ENCODE measurements around the gene TMEM63B.
"Not testable (repeated sequence)": the region's sequence is repeated elsewhere in the genome, so short reads cannot be mapped to it uniquely, and the experiment has no call there.

TMEM63B gene

DNA sequence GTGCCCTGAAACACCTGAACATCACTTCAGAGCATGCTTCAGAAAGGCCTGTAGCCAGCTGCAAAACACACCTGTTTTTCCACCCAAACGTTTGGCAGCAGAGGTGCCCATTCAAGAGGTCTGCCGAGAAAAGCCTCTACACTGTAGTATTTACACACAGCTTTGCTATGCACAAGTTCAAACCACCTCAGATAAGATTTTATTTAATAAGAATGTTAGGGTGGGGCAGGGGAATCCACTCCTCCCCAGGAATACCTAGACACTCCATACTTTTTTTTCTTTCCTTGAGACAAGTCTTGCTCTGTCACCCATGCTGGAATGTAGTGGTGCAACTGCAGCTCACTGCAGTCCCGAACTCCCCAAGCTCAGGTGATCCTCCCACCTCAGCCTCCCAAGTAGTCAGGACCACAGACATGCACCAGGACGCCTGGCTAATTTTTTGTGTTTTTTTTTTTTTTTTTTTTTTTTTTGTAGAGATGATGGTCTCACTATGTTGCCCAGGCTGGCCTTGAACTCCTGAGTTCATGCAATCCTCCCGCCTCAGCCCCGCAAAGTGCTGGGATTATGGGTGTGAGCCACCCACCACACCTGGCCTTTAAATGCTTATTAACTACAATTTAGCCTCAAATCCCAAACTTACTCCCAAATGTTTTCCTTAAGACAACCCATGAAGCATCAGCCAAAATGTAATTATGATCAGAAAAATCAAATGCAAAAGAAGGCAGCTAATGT is 9.8 kb upstream of the TMEM63B start:
- DNase-seq = no peak

- no peak for DNase-seq
Measured at GRCh38 chr6:44119704-44120262, 7.6 kb upstream of the TMEM63B start.

DNA sequence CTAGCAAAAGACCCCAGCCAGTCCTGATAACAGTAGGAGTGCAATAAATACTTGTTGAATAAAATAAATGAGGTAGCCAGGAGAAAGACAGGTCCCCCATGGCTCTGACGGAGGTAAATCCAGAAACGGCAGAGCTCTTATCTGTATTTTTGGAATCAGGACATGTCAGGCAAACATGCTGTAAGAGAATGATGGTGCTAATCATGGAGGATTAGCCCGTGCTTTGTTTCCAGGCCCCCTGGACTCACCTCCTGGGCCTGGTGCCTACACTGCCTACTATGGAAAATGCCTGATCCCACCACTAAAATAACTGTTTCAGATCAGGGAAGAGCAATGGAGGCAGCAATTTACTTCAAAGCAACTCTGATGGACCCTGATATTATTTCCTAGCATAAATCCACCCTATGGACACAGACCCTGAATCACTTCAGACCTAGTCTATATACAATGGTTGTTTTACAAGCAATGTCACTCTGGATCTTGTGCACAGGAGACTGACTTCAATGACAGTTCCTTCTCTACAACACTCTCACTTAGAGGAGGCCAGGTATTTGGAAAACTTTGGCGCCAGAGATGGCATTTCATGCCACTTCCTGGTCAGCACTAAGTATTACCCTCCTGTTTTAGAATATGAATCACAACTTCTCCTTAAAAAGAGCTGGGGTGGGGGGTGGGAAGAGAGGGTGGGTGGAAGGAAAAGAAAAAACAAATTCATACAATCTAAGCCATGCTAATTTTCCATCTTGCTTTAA is 6.5 kb upstream of the TMEM63B start:
- no peak for DNase-seq

DNA sequence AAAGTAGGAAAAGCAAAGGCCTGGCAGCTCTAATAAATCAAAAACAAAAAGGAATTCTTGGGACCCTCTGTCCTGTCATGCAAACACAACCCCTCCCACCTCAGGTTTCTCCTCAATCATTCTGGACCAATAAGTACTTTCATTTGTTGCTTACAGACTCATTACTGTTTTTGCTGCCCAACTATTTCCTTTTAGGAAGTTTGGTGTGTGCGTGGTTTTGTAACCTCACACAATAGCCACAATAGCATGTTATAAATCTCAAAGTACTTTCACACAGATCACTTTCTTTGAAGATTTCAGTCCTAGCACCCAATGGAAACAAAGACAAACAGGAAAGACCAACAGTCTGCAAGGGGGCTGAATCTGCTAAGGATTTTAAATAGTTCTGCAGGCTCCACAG is 4.6 kb upstream of the TMEM63B start:
- DNase-seq = no peak

GRCh38 chr6:44123544-44123943 is 3.8 kb upstream of the TMEM63B start:
- DNase-seq = no peak

DNA sequence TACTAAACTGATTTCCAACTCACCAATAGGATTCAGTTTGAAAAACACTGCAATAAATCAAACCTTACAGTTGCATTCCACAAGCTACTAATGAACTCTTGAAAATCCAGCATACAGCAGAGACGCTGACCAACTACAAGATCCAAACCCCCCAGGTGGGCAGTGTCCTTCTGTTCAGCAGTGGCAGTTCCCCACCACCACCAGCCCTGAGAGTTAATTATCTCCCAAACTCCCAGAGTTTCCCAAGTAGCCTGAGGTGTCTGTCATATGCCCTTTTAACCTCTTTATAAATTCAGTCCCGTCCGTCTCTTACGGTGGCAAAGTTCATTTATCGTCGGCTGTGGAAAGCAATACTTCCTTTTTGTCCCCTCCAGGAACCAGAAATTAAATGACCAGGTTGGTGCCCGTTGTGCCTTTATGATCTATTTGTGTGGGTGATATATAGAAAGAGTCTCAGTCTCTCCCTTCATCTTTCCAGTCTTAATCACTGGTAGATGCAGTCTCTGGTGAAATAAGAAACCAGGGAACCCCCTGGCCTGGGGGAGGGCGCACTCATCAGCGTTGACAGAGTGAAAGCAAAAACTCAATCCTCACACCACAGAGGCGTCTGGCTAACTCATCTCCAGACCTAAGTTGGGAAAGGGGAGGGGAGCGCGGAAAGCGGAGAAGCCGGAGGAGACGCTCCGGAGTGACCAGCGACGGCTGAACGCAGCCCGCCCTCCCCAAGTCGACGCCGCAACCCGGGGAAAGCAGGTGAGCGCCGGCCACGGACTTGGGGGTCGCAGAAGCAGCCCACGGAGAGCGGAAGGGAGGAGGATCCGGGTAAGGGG is 819 bp upstream of the TMEM63B start:
- no peak for DNase-seq

DNA sequence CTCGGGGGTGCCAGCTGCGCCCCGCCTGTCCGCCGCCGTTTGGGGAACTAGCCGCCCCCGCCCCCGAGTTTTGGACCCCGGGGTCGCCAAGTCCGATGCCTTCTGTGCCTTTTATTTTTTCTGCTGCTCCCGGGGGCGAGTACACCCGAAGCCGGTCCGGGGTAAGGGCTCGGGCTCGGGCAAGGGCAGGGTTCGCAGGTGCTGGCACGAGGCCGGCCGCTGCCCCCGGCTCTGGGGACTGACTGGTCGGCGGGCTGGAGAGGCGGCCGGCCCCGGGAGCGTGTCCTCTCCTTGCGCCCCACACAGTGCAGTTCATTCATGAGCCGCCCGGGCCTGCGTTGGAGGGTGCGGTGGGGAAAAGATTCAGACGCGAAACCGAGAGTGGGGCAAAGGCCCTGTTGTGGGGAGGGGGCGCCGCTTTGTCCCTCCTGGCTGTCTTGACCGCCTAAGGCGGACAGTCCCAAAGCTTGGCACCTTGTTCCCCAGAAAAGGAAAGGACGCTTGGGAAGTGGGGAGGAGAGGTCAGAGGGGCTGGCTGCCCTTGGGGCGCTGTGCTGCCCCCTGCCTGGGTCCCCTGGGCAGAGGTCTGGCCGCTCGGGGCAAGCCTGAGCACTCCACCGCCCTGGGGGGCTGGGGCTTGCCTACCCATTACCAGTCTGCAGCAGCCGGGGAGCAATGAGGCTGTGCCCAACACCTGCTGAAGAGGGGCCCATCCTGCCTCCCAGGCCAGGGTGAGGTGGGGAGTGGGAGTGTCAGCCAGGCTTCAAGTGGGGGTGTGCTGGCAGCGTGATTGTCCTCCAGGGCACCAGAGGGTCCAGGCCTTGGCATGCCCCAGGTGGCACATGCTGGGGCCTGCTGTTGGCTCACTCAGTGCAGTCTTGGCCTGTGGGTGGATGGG is 915 bp downstream of the TMEM63B start:
- no peak for DNase-seq

DNA sequence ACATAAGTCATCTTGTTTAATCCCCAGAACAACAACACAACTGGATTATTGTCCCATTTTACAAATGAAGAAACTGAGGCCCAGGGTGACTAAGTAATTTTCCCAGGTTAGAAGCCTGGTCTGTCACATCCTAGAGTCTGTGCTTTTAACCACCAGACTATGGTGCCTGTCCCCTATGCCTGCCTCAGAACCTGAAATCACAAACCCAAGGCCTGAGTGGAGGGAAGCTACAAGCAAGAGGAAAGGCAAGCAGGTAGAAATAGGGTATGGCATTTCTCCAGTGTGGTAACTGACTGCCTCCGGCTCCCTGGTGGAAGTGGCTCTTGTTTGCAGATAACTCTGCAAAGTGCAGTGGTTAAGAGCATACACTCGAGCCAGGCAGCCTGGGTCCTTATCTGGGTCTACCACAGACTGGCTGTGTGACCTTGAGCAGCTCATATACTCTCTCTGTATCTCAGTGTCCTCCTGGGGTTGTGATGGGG is 2.5 kb downstream of the TMEM63B start:
- DNase-seq = no peak

DNA sequence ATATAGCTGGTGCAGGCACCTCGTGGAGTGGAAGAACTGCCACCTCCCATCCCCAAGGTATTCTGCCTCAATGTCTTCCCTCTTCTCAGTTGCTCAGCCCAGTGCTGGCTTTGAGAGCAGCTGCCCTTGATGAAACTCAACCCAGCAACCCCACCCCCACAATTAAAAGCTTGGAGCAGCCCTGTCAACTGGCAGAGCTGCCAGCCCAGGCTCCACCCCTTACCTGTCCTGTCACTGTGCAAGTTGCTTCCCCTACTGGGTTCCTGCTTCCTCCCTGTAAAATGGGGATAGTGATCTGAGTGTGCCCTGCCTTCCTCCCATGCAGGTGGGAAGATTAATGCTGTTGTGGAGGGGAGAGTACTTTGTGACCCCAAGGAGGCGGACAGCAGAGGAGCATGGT is 4.5 kb downstream of the TMEM63B start:
- no peak for DNase-seq

GRCh38 chr6:44132476-44132875 is 5.1 kb downstream of the TMEM63B start:
- DNase-seq = no peak

DNA sequence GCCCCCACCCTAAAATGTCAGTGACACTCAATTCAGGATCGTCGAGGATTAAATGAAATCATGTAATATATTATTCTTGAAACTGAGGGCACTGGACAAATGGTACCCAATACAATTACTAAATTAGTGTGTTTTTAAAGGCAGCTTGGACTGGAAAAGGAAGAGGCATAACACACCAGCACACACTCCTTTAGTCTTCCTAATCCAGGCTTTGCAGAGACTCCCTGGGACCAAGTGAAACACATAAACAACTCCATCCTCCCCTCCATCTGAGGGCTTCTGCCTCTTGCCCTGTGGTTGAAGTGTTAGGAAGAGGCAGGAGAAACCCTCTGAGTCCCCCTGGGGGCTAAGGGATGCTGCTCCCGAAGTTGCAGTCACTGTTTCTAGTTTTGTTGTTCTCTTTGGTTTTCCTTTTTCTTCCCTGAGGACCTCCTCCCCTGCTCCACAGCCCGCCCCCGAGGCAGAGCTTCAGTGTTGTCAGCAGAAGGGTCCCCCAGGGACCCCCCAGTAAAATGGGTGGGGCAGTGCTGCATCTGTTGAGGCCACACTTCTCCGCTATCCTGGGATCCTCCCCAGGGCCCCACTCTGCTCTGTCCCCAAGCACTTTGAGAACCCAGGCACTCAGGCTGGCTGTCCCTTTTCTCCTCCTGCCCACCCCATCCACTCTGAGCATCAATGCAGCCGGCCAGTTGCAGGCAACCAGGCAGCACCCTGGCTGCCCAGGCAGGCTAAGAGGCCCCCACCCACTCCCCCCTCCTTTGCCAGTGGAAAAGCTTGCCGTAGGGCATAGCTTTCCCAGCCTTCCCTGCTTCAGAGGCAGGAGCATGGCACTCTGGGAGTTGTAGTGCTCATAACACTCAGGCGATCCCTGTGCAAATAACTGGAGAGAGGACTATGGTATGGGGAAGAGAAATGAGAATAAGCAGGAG is 5.9 kb downstream of the TMEM63B start:
- DNase-seq = no peak

DNA sequence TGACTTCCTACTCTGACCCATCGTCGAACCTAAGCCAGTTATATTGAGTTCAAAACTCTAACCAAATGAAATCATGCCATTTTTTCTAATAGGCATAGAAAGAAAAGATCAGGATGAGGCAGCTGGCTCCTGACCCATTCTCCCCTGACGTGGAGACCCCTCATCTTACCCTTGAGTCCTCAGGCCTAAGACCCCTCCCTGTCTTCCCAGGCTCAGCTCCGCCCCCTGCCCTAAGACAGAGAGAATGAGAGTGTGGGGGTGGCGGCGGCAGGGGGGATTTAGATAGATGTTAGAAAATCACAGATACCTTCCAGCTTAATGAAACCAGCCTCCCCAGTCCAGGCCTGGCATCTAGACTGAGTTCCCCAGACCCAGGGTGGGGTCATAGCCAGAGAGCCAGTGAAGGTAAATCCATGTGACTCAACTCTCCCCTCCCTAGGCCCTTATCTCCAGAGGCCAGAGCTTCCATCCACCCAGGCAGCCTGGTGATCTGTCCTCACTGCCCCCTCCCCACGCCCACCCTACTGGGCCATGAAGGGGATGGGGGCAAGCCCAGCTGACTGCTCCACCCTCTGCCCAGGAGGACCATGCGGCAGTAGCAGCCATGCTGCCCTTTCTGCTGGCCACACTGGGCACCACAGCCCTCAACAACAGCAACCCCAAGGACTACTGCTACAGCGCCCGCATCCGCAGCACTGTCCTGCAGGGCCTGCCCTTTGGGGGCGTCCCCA is 6.8 kb downstream of the TMEM63B start:
- DNase-seq = no peak

- no peak for DNase-seq
Measured at GRCh38 chr6:44135173-44135758, 7.9 kb downstream of the TMEM63B start.

DNA sequence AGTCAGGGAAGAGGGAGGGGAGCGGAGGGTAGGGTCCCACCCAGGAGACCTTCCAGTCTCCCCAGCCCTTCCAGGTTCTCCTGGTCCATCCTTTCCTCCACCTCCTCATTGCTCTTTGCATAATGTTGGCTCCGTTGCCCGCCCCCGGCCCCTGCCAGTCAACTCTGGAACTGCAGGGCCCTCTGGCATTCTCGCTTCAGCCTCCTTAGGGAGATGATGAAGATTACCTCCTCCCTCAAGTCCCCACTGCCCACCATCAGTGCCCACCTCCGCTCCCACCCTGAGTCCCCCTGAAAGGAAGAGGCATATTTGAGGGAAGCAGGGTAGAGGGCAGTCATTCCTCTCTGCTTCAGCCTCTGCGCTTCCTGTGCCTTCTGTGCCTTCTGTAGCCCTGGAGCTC is 8.5 kb downstream of the TMEM63B start:
- DNase-seq = no peak

- no peak for DNase-seq
Measured at GRCh38 chr6:44138717-44139350, 11.5 kb downstream of the TMEM63B start.

GRCh38 chr6:44139351-44139743 is 12.0 kb downstream of the TMEM63B start:
- DNase-seq = no peak

DNA sequence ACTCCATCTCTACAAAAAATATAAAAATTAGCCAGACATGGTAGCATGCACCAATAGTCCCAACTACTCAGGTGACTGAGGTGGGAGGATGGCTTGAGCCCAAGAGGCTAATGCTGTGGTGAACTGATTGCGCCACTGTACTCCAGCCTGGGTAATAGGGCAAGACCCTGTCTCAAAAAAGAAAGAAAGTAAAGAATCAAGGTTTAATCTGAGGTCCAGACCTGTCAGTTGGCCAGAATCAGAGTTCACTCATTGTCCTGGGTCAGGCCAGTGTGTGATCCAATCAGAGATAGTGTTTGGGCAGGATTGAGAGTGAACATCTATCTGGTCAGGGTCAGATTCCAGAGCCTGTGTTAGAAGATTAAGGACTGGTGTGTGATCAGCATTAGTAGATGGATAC is 15.5 kb downstream of the TMEM63B start:
- DNase-seq = no peak

DNA sequence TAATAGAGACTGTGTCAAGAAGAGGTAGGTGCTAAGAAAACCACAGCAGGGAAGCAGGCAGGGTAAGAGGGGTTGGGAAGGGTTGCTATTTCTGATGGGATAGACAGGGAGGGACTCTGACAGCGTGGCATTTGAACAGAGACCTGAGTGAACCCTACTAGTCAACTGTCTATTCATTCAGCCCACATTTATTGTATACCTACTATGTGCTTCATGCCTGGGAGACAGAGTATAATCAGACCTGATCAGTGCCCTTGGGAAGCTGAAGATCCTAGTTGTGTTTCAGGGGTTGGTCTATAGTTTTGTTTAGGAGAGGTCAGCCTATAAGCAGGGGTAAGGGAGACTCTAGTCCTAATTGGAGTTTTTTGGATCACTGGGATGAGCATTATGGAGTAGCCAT is 16.4 kb downstream of the TMEM63B start:
- DNase-seq = no peak

DNA sequence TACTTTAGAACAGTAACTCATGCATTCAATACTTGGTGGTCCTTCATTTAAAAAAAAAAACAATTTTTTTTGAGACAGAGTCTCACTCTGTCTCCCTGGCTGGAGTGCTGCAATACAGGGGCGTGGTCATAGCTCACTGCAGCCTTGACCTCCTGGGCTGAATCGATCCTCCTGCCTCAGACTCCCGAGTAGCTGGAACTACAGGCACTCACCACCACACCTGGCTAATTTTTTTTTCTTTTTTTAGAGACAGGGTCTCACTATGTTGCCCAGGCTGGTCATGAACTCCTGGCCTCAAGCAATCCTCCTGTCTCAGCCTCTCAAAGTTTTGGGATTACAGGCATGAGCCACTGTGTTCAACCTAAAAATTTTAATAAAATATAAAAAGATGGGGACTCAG is 17.2 kb downstream of the TMEM63B start:
- not testable (repeated sequence) for DNase-seq
